Left lung (tissue), 10 donors: ENCODE measurements around the gene CACNA1C. TPM values are rescaled to one million over a fixed set of nuclear protein-coding genes. Genes with fewer than 3 reads are reported as not detected.
A peak's percentile ranks its signal among the peaks of the same experiment; 100 is the strongest.

ENCODE experiments used
- ATAC-seq: fragments of 200-7000 bp; cut with Tn5 transposase; one replicate; pipeline ENCODE4 v1.9.1; 2020; ENCODE audit warnings: moderate library complexity
- DNase-seq, 4 donors: peaks; one replicate each; pipeline ENCODE4 v3.0.0-alpha.2; 2013 to 2020
- H3K27ac ChIP-seq, 2 donors: fragments of 200-600 bp; sonication (generic) in 1 of 2; one replicate each; pipeline versions ENCODE4 v1.5.0 to v1.8.0; 2020 to 2021
- H3K27me3 ChIP-seq, 2 donors: fragments of 200-600 bp; sonication (generic) in 1 of 2; one replicate each; pipeline versions ENCODE4 v1.5.0 to v1.8.0; 2020 to 2021
- H3K36me3 ChIP-seq, 2 donors: fragments of 200-600 bp; sonication (generic) in 1 of 2; one replicate each; pipeline versions ENCODE4 v1.5.0 to v1.8.0; 2020 to 2021
- H3K4me1 ChIP-seq, 2 donors: fragments of 200-600 bp; one replicate each; pipeline ENCODE4 v1.8.0; 2021
- H3K4me3 ChIP-seq, 2 donors: fragments of 200-600 bp; sonication (generic) in 1 of 2; one replicate each; pipeline versions ENCODE4 v1.5.0 to v1.8.0; 2020 to 2021; ENCODE audit warnings: mild to moderate bottlenecking in 1 of 2
- H3K9me3 ChIP-seq, 2 donors: fragments of 200-600 bp; sonication (generic) in 1 of 2; one replicate each; pipeline versions ENCODE4 v1.5.0 to v1.8.0; 2020 to 2021
- intact Hi-C, 2 donors: fragments of 100-400 bp; cut with DNase I; formaldehyde crosslinking; loops; one replicate each; pipeline versions ENCODE4 v1.11.2 to v1.14.2; 2022
- polyA plus RNA-seq, 6 donors: library from polyadenylated mRNA; unstranded; fragments of 120-200 nt; gene quantifications; one replicate each; pipeline ENCODE4 v1.2.1, GENCODE V29; 2013; ENCODE audit not compliant: insufficient read length in 6 of 6
- total RNA-seq, 2 donors: library from RNA; stranded (reverse); fragmentation: NEBNext Ultra II Directional; extraction: Animal tissue kit (Norgen Biotek cat#: 25700); gene quantifications; one replicate each; pipeline ENCODE4 v1.2.1, GENCODE V29; 2021
- TF ChIP-seq, protein P1 (sequence below), 2 donors: fragments of 200-600 bp; sonication (generic) in 1 of 2; IDR thresholded peaks; one replicate each; pipeline versions ENCODE4 v1.5.0 to v1.8.0; 2021; ENCODE audit warnings: antibody characterized with exemption in 2 of 2
- donor health status: DM: no; HTN: yes; CAD: no.
- donor health status: DM: no; HTN: no; CAD: no.

The CACNA1C gene
- total and polyA plus RNA-seq, 8 donors, result 11.9 to 21.9 (median 14.2) TPM

GRCh38 chr12:2239381-2239871, 186.6 kb downstream of the CACNA1C start:
- DNase-seq (peak in 1 of 4 donors; percentile 65), ATAC-seq (no peak)
- H3K4me3 ChIP-seq, result no peak overlapping the region
- H3K36me3 ChIP-seq, result no peaks in the 10 kb centered on the region
- no peaks in the 10 kb centered on the region for H3K27me3 ChIP-seq
- no peak overlapping the region for H3K27ac ChIP-seq
- H3K4me1 ChIP-seq, result no peaks in the 10 kb centered on the region
- intact Hi-C loops, result no loop called here
- no peaks in the 10 kb centered on the region for H3K9me3 ChIP-seq
- TF ChIP-seq, protein P1, sequence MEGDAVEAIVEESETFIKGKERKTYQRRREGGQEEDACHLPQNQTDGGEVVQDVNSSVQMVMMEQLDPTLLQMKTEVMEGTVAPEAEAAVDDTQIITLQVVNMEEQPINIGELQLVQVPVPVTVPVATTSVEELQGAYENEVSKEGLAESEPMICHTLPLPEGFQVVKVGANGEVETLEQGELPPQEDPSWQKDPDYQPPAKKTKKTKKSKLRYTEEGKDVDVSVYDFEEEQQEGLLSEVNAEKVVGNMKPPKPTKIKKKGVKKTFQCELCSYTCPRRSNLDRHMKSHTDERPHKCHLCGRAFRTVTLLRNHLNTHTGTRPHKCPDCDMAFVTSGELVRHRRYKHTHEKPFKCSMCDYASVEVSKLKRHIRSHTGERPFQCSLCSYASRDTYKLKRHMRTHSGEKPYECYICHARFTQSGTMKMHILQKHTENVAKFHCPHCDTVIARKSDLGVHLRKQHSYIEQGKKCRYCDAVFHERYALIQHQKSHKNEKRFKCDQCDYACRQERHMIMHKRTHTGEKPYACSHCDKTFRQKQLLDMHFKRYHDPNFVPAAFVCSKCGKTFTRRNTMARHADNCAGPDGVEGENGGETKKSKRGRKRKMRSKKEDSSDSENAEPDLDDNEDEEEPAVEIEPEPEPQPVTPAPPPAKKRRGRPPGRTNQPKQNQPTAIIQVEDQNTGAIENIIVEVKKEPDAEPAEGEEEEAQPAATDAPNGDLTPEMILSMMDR (IDR thresholded peaks at IDR 0.05), result no peak

DNA sequence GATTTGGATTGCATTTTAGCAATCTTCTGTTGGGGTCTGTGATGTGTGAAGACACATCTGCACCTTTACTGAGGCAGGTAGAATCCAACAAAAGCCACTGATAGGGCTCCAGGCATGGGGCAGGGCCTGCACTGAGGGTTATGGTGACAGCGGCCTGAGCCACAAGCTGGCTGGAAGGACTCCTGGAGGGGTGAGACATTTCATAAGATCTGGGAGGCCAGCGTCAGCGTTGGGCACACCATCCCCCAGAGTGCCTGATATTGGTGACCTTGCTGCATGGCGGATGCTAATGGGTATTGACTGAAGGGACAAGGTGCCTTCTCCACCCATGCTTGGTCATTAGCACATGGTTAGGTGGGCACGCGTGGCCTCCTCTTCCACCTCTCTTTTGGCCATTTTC, 187.6 kb downstream of the CACNA1C start:
- DNase-seq, result no peak

GRCh38 chr12:2240984-2241383, 188.2 kb downstream of the CACNA1C start:
- ATAC-seq (no peak), DNase-seq (no peak)
- Histone ChIP-seq H3K27ac (no peak overlapping the region), H3K27me3 (no peaks in the 10 kb centered on the region), H3K4me3 (no peak overlapping the region), H3K4me1 (no peaks in the 10 kb centered on the region), H3K36me3 (no peaks in the 10 kb centered on the region), H3K9me3 (no peaks in the 10 kb centered on the region)
- TF ChIP-seq, protein P1 (IDR thresholded peaks at IDR 0.05), result no peak
- intact Hi-C loops, result no loop called here

More for the DNA sequence above, 187.6 kb downstream of the CACNA1C start:
- intact Hi-C loops, result no loop called here
- no peak overlapping the region for H3K4me3 ChIP-seq
- H3K9me3 ChIP-seq, result no peaks in the 10 kb centered on the region
- TF ChIP-seq, protein P1 (IDR thresholded peaks at IDR 0.05), result no peak
- no peak for ATAC-seq
- H3K27me3 ChIP-seq, result no peaks in the 10 kb centered on the region
- no peaks in the 10 kb centered on the region for H3K36me3 ChIP-seq
- H3K4me1 ChIP-seq, result no peaks in the 10 kb centered on the region
- H3K27ac ChIP-seq, result no peak overlapping the region

- TF ChIP-seq, protein P1 (IDR thresholded peaks at IDR 0.05), result no peak
- no peaks in the 10 kb centered on the region for H3K27me3 ChIP-seq
- H3K4me3 ChIP-seq, result no peak overlapping the region
- intact Hi-C loops, result no loop called here
- H3K27ac ChIP-seq, result no peak overlapping the region
- H3K9me3 ChIP-seq, result no peaks in the 10 kb centered on the region
- H3K4me1 ChIP-seq, result no peaks in the 10 kb centered on the region
- H3K36me3 ChIP-seq, result no peaks in the 10 kb centered on the region
- ATAC-seq (no peak), DNase-seq (no peak)
Observed at GRCh38 chr12:2242216-2242615, 189.4 kb downstream of the CACNA1C start.

DNA sequence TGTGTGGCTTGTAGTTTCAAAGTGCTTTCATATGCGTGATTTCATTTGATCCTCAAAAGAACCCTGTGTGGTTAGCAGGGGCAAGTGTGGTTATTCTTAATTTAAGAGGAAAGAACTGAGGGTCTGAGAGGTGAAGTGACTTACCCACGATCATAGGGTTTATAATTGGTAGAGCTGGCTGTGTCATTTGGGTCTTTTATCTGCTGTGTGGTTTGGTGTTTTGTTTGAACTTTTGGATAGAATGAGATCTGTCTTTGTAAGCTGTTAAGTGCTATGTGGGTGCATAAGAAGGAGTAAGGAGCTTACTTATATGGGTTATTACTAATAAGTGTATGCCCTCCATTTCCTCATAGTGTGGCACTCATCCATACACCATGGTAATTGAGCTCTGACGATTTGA, 190.0 kb downstream of the CACNA1C start:
- DNase-seq (no peak), ATAC-seq (no peak)
- Histone ChIP-seq H3K27me3 (no peaks in the 10 kb centered on the region), H3K9me3 (no peaks in the 10 kb centered on the region), H3K36me3 (no peaks in the 10 kb centered on the region), H3K27ac (no peak overlapping the region), H3K4me1 (peaks cover 0 to 4% of the 10 kb centered on the region in 2 donors), H3K4me3 (no peak overlapping the region)
- intact Hi-C loops, result no loop called here
- TF ChIP-seq, protein P1 (IDR thresholded peaks at IDR 0.05), result no peak
